CD4-positive, alpha-beta T cell (primary cell): ENCODE measurements around the gene SDHA. TPM values are rescaled to one million over a fixed set of nuclear protein-coding genes. Genes with fewer than 3 reads are reported as not detected.

Source experiments
- ATAC-seq: fragments of 200-7000 bp; cut with Tn5 transposase; one replicate; pipeline ENCODE4 v1.10.0; 2022; ENCODE audit warnings: mild to moderate bottlenecking; ENCODE audit not compliant: poor library complexity
- CTCF ChIA-PET: fragments of 350-600 bp; sonication (Branson Sonifier 250); formaldehyde crosslinking; loops from one replicate; lab custom pipeline; 2021; ENCODE audit warnings: antibody characterized with exemption, inconsistent platforms; lab: Charles Lee
- POLR2A ChIA-PET: fragments of 350-600 bp; sonication (Branson Sonifier 250); formaldehyde crosslinking; loops from one replicate; lab custom pipeline; 2021; ENCODE audit warnings: antibody characterized with exemption, inconsistent platforms; lab: Charles Lee
- DNase-seq, 14 experiments: peaks; one replicate each; pipeline ENCODE4 v3.0.0-alpha.2; 2013 to 2020; ENCODE audit warnings: mixed read lengths in 2 of 14
- H3K27ac ChIP-seq, 2 donors: one replicate each; pipeline versions ENCODE4 v1.5.1 to v1.7.0; 2013; ENCODE audit warnings: low read length in 2 of 2, low read depth in 1 of 2, mild to moderate bottlenecking in 1 of 2
- H3K27me3 ChIP-seq, 2 experiments: 1 replicate in 1 of 2; 2 replicates in 1 of 2; pipeline versions ENCODE4 v1.6.1 to v1.7.0; 2013; ENCODE audit warnings: low read length in 2 of 2, control low read depth in 1 of 2, mild to moderate bottlenecking in 1 of 2, moderate library complexity in 1 of 2; ENCODE audit not compliant: insufficient read depth in 2 of 2, control insufficient read depth in 1 of 2
- H3K36me3 ChIP-seq: one replicate; pipeline ENCODE4 v1.6.1; 2013; ENCODE audit warnings: low read length, control low read depth; ENCODE audit not compliant: insufficient read depth
- H3K4me1 ChIP-seq: one replicate; pipeline ENCODE4 v1.6.1; 2013; ENCODE audit warnings: low read length, control low read depth; ENCODE audit not compliant: insufficient read depth
- H3K4me3 ChIP-seq: one replicate; pipeline ENCODE4 v1.5.1; 2013; ENCODE audit warnings: mild to moderate bottlenecking, low read length, moderate library complexity
- H3K9me3 ChIP-seq, 2 experiments: 1 replicate in 1 of 2; 2 replicates in 1 of 2; pipeline versions ENCODE4 v1.6.1 to v1.7.0; 2013; ENCODE audit warnings: low read length in 2 of 2, mild to moderate bottlenecking in 2 of 2, control low read depth in 1 of 2, moderate library complexity in 1 of 2; ENCODE audit not compliant: control insufficient read depth in 1 of 2, insufficient read depth in 1 of 2
- H3K27ac Mint-ChIP-seq: one replicate; pipeline ENCODE4 v1.8.0; 2020; ENCODE audit warnings: mixed read lengths
- H3K27me3 Mint-ChIP-seq: one replicate; pipeline ENCODE4 v1.8.0; 2021; ENCODE audit warnings: mixed read lengths
- H3K36me3 Mint-ChIP-seq: one replicate; pipeline ENCODE4 v1.8.0; 2021; ENCODE audit warnings: low read depth, mixed read lengths
- H3K4me1 Mint-ChIP-seq: one replicate; pipeline ENCODE4 v1.8.0; 2021; ENCODE audit warnings: low read depth, mixed read lengths
- H3K4me3 Mint-ChIP-seq: one replicate; pipeline ENCODE4 v1.8.0; 2020; ENCODE audit warnings: mild to moderate bottlenecking, mixed read lengths
- H3K9me3 Mint-ChIP-seq: one replicate; pipeline ENCODE4 v1.8.0; 2020; ENCODE audit warnings: mixed read lengths
- CTCF ChIP-seq: fragments of 200-600 bp; IDR thresholded peaks from one replicate; pipeline ENCODE4 v1.8.0; 2022; ENCODE audit warnings: antibody characterized with exemption, mild to moderate bottlenecking
- intact Hi-C, 2 experiments: fragments of 100-400 bp; cut with DNase I in 1 of 2; cut with micrococcal nuclease in 1 of 2; formaldehyde crosslinking; loops; one replicate each; pipeline versions ENCODE4 v1.15.1 to v1.9.0; 2023 to 2025; cut with DNase I, micrococcal nuclease
- total RNA-seq, 174 experiments: library from RNA in 2 of 174; stranded (reverse) in 2 of 174; gene quantifications; one replicate each; pipeline ENCODE4 v1.2.3 and lab custom pipeline; 2021 to 2026

SDHA gene
- total RNA-seq, 2 experiments from 2014 or later: 244 to 245 TPM

- Mint-ChIP-seq H3K4me1 (peaks cover 14% of the 10 kb centered on the region), H3K27ac (no peak overlapping the region), H3K36me3 (peaks cover 42% of the 10 kb centered on the region), H3K9me3 (no peaks in the 10 kb centered on the region), H3K27me3 (no peaks in the 10 kb centered on the region), H3K4me3 (no peak overlapping the region)
- H3K4me3 ChIP-seq: no peak overlapping the region
- ATAC-seq (no peak), DNase-seq (peak in 1 of 14 experiments; percentile 20)
- H3K9me3 ChIP-seq: no peaks in the 10 kb centered on the region
- peaks cover 8% of the 10 kb centered on the region for H3K4me1 ChIP-seq
- ChIA-PET CTCF (no interaction called here), POLR2A (no interaction called here)
- peaks cover 52% of the 10 kb centered on the region for H3K36me3 ChIP-seq
- H3K27ac ChIP-seq: no peak overlapping the region
- no peak for TF ChIP-seq CTCF
- intact Hi-C loops: no loop called here
- H3K27me3 ChIP-seq: no peaks in the 10 kb centered on the region
These were observed 88.1 kb downstream of the SDHA start for GRCh38 chr5:306011-306805.

Other genes with a start within 250 kb of the SDHA start
- gene PLEKHG4B, start 126.2 kb upstream of the SDHA start, total RNA-seq: under 1 TPM; 0.17 to 0.36 TPM
- gene LRRC14B, start 26.8 kb upstream of the SDHA start, total RNA-seq: under 1 TPM in 1 of 2 experiments, not detected in 1; 0.14 TPM
- gene CCDC127, start 167 bp upstream of the SDHA start, total RNA-seq: 1 to 10 TPM; 1.9 to 2.8 TPM
- gene PDCD6, start 53.3 kb downstream of the SDHA start, total RNA-seq: 10 to 100 TPM; 36.9 to 38.1 TPM
- gene AHRR, start 103.4 kb downstream of the SDHA start, total RNA-seq: under 1 TPM; 0.45 to 0.63 TPM
- gene EXOC3, start 224.9 kb downstream of the SDHA start, total RNA-seq: 10 to 100 TPM; 82.4 to 84.1 TPM